ENCODE data around the gene IL10RA. TPM values are rescaled to one million over a fixed set of nuclear protein-coding genes. Genes with fewer than 3 reads are reported as not detected.

The IL10RA gene
- total RNA-seq, 1 experiment from 2014 or later = 1.7 TPM

DNA sequence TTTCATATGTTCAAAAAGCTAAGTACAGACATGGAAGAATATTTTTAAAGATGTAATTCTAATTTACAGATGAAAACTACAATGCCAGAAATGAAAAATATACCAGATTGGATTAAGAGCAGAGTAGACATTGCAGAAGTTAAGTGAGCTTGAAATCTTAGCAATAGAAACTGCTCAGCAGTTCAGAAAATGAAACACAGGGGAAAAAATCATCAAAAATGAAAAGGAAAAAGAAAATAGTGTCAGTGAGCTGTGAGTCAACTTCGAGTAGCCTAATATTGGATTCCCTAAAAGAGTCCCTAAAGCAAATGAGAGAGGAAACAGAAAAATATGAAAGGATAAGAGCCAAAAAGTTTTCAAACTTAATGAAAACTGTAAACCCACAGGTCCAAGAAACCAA, 25.8 kb upstream of the IL10RA start (continued):
- TF ChIP-seq, protein P1, sequence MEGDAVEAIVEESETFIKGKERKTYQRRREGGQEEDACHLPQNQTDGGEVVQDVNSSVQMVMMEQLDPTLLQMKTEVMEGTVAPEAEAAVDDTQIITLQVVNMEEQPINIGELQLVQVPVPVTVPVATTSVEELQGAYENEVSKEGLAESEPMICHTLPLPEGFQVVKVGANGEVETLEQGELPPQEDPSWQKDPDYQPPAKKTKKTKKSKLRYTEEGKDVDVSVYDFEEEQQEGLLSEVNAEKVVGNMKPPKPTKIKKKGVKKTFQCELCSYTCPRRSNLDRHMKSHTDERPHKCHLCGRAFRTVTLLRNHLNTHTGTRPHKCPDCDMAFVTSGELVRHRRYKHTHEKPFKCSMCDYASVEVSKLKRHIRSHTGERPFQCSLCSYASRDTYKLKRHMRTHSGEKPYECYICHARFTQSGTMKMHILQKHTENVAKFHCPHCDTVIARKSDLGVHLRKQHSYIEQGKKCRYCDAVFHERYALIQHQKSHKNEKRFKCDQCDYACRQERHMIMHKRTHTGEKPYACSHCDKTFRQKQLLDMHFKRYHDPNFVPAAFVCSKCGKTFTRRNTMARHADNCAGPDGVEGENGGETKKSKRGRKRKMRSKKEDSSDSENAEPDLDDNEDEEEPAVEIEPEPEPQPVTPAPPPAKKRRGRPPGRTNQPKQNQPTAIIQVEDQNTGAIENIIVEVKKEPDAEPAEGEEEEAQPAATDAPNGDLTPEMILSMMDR (IDR thresholded peaks at IDR 0.05 in 2 of 3, conservative IDR thresholded peaks at IDR 0.05 in 1 of 3; ENCODE audit: borderline replicate concordance in 1 of 3, insufficient read depth in 1 of 3, low read depth in 2 of 3, low read length in 2 of 3) = no peak
- TF ChIP-seq CBX3 (IDR thresholded peaks at IDR 0.05; ENCODE audit: low read depth) = no peak
- TF ChIP-seq, protein P2, sequence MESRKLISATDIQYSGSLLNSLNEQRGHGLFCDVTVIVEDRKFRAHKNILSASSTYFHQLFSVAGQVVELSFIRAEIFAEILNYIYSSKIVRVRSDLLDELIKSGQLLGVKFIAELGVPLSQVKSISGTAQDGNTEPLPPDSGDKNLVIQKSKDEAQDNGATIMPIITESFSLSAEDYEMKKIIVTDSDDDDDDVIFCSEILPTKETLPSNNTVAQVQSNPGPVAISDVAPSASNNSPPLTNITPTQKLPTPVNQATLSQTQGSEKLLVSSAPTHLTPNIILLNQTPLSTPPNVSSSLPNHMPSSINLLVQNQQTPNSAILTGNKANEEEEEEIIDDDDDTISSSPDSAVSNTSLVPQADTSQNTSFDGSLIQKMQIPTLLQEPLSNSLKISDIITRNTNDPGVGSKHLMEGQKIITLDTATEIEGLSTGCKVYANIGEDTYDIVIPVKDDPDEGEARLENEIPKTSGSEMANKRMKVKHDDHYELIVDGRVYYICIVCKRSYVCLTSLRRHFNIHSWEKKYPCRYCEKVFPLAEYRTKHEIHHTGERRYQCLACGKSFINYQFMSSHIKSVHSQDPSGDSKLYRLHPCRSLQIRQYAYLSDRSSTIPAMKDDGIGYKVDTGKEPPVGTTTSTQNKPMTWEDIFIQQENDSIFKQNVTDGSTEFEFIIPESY (IDR thresholded peaks at IDR 0.05; ENCODE audit: extremely low read depth, insufficient replicate concordance, low read length) = no peak

DNA sequence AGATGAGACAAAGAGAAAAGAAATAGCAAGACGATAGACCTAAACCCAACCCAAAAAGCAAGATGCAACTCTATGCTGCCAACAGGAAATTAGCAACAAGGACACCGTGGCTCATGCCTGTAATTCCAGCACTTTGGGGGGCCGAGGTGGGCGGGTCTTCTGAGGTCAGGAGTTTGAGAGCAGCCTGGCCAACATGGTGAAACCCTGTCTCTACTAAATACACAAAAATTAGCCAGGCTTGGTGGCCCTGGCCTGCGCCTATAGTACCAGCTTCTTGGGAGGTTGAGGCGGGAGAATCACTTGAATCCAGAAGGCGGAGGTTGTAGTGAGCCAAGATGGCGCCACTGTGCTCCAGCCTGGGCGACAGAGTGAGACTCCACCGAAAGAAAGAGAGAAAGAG, 24.3 kb upstream of the IL10RA start:
- no TSS peak for BruUV-seq (replicated peaks)
- POLR2A ChIA-PET = no interaction called here
- CTCF ChIA-PET = no interaction called here
- Histone ChIP-seq H3K79me2 (ENCODE audit: insufficient read depth, low read length) (no peaks in the 10 kb centered on the region), H3K4me2 (ENCODE audit: low read length) (no peak overlapping the region), H4K20me1 (ENCODE audit: insufficient read depth) (no peaks in the 10 kb centered on the region), H3K27me3 (ENCODE audit: insufficient read depth, low read length) (no peaks in the 10 kb centered on the region), H3K36me3 (ENCODE audit: control insufficient read depth in 1 of 2, insufficient read depth in 2 of 2, low read length in 2 of 2) (no peaks in the 10 kb centered on the region), H3K9me2 (ENCODE audit: insufficient read depth) (no peaks in the 10 kb centered on the region), H3K9me3 (ENCODE audit: control insufficient read depth in 1 of 2, insufficient read depth in 1 of 2, low read depth in 1 of 2, low read length in 2 of 2) (0 out of 4 replicates have a peak, but pooled peaks cover 0 to 3% of the 10 kb centered on the region in 2 experiments), H3K4me3 (replicated peaks in 1 of 2; ENCODE audit: low read depth in 1 of 2, low read length in 2 of 2) (no peak overlapping the region), H3K27ac (ENCODE audit: low read depth, low read length) (no peak overlapping the region), H3K9ac (ENCODE audit: low read length) (no peak overlapping the region), H3K4me1 (ENCODE audit: control insufficient read depth in 1 of 2, insufficient read depth in 2 of 2, low read length in 2 of 2) (no peaks in the 10 kb centered on the region), H2AFZ (ENCODE audit: low read depth, low read length, poor library complexity, severe bottlenecking) (no peak overlapping the region)
- DNase-seq (ENCODE audit: low read depth, low spot score) (no peak), ATAC-seq (no peak)
- intact Hi-C loops (cut with micrococcal nuclease) = no loop called here
- RAD21 ChIA-PET (ENCODE audit: low non-redundant PET in 1 of 2, low total read pairs in 2 of 2, uncharacterized antibody in 2 of 2, unreplicated experiment in 2 of 2) = no interaction called here
- TF ChIP-seq ZNF274 (IDR thresholded peaks at IDR 0.05; ENCODE audit: low read depth, low read length) (no peak), TCF7L2 (IDR thresholded peaks at IDR 0.05; ENCODE audit: borderline replicate concordance, extremely low read depth, insufficient read depth, insufficient read length) (no peak), ELF1 (IDR thresholded peaks at IDR 0.05; ENCODE audit: borderline replicate concordance, low read depth) (no peak)

Measured in HCT116 (cell line).